GM21528 (cell line): ENCODE measurements around the gene TNNI3K.

Experiments
- ATAC-seq: cut with Tn5 transposase; IDR thresholded peaks from one replicate; pipeline ENCODE4 v1.9.1; 2021; ENCODE audit warnings: mild to moderate bottlenecking, moderate library complexity; ENCODE audit not compliant: unreplicated experiment, low FRiP score

The TNNI3K gene

GRCh38 chr1:74380252-74380651, 145.1 kb downstream of the TNNI3K start:
- no peak for ATAC-seq

GRCh38 chr1:74388855-74389254, 153.7 kb downstream of the TNNI3K start:
- no peak for ATAC-seq

- ATAC-seq = no peak
Observed at GRCh38 chr1:74392186-74392585, 157.0 kb downstream of the TNNI3K start.

GRCh38 chr1:74392840-74393239, 157.7 kb downstream of the TNNI3K start:
- no peak for ATAC-seq

- ATAC-seq = no peak
Observed at GRCh38 chr1:74395571-74395970, 160.4 kb downstream of the TNNI3K start.

- ATAC-seq = no peak
Observed at GRCh38 chr1:74396462-74396861, 161.3 kb downstream of the TNNI3K start.

GRCh38 chr1:74396933-74397332, 161.7 kb downstream of the TNNI3K start:
- ATAC-seq = no peak

GRCh38 chr1:74399249-74399648, 164.1 kb downstream of the TNNI3K start:
- ATAC-seq = no peak

- ATAC-seq = no peak
Observed at GRCh38 chr1:74402873-74403272, 167.7 kb downstream of the TNNI3K start.

- ATAC-seq = no peak
Observed at GRCh38 chr1:74403606-74404005, 168.4 kb downstream of the TNNI3K start.

GRCh38 chr1:74406759-74407158, 171.6 kb downstream of the TNNI3K start:
- ATAC-seq = no peak

- ATAC-seq = no peak
Observed at GRCh38 chr1:74407902-74408301, 172.7 kb downstream of the TNNI3K start.

GRCh38 chr1:74412244-74412643, 177.1 kb downstream of the TNNI3K start:
- no peak for ATAC-seq

- ATAC-seq = no peak
Observed at GRCh38 chr1:74415935-74416334, 180.7 kb downstream of the TNNI3K start.

- no peak for ATAC-seq
Observed at GRCh38 chr1:74419611-74420010, 184.4 kb downstream of the TNNI3K start.

- no peak for ATAC-seq
Observed at GRCh38 chr1:74420467-74420866, 185.3 kb downstream of the TNNI3K start.

- ATAC-seq = no peak
Observed at GRCh38 chr1:74422421-74423292, 187.5 kb downstream of the TNNI3K start.

GRCh38 chr1:74423471-74423870, 188.3 kb downstream of the TNNI3K start:
- no peak for ATAC-seq

GRCh38 chr1:74425676-74426075, 190.5 kb downstream of the TNNI3K start:
- no peak for ATAC-seq

GRCh38 chr1:74426208-74426937, 191.2 kb downstream of the TNNI3K start:
- ATAC-seq = no peak

- ATAC-seq = no peak
Observed at GRCh38 chr1:74427681-74428080, 192.5 kb downstream of the TNNI3K start.

- no peak for ATAC-seq
Observed at GRCh38 chr1:74429580-74429979, 194.4 kb downstream of the TNNI3K start.
